Measurements from ENCODE around the gene NTHL1.

DNA sequence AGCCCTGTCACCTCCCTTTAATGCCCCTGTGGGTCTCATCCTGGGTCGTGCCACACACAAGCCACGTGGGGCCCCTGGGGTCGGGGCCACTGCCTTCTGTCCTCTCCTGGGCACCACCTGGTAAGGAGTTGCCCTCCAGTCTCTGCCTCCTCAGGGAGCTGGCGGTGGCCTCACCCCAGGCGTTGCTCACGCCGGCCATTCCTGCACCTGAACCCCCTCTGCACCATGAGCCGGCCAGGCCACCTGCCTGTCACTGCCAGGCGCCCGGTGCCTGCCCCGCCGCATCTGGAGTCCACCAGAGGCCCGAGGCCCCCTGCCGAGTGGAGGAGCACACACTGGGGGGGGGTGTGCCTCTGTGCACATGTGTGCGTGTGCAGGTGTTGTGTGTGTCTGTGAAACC lies 10.5 kb downstream of the NTHL1 start:
- TF ChIP-seq, protein P1, sequence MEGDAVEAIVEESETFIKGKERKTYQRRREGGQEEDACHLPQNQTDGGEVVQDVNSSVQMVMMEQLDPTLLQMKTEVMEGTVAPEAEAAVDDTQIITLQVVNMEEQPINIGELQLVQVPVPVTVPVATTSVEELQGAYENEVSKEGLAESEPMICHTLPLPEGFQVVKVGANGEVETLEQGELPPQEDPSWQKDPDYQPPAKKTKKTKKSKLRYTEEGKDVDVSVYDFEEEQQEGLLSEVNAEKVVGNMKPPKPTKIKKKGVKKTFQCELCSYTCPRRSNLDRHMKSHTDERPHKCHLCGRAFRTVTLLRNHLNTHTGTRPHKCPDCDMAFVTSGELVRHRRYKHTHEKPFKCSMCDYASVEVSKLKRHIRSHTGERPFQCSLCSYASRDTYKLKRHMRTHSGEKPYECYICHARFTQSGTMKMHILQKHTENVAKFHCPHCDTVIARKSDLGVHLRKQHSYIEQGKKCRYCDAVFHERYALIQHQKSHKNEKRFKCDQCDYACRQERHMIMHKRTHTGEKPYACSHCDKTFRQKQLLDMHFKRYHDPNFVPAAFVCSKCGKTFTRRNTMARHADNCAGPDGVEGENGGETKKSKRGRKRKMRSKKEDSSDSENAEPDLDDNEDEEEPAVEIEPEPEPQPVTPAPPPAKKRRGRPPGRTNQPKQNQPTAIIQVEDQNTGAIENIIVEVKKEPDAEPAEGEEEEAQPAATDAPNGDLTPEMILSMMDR (IDR thresholded peaks at IDR 0.05; ENCODE audit: low read depth, low read length, poor library complexity, severe bottlenecking) = no peak
- no peak for TF ChIP-seq EZH2phosphoT487 (IDR thresholded peaks at IDR 0.05; ENCODE audit: borderline replicate concordance, low read length)

Measured in DOHH2 (cell line).